HepG2 (cell line): Measurements from ENCODE around the gene MSTO1. TPM values are rescaled to one million over a fixed set of nuclear protein-coding genes. Genes with fewer than 3 reads are reported as not detected.

Source experiments
- FOXP1 ChIP-seq, 2 experiments: fragments of 450-650 bp in 1 of 2; IDR thresholded peaks; 2 replicates each; pipeline ENCODE4 v1.6.1; 2017 to 2018; ENCODE audit warnings: antibody characterized with exemption in 1 of 2
- GFI1 ChIP-seq: sonication (generic); formaldehyde crosslinking; IDR thresholded peaks from 2 replicates; pipeline ENCODE4 v1.5.0; 2020; ENCODE audit warnings: missing genetic modification reagents, mild to moderate bottlenecking, borderline replicate concordance
- JDP2 ChIP-seq: sonication (generic); formaldehyde crosslinking; IDR thresholded peaks from 2 replicates; pipeline ENCODE4 v1.8.1; 2022; ENCODE audit warnings: missing genetic modification reagents, borderline replicate concordance
- LCORL ChIP-seq, 2 experiments: fragments of 450-650 bp in 1 of 2; sonication (generic) in 1 of 2; formaldehyde crosslinking in 1 of 2; IDR thresholded peaks; 2 replicates each; pipeline versions ENCODE4 v1.5.0 to v1.6.1; 2017 to 2020; ENCODE audit warnings: antibody characterized with exemption in 1 of 2, missing genetic modification reagents in 1 of 2
- MAFF ChIP-seq: IDR thresholded peaks from 2 replicates; pipeline ENCODE4 v1.6.1; 2011; ENCODE audit warnings: low read depth, low read length, improper control_type of control experiment
- MYNN ChIP-seq: sonication (generic); formaldehyde crosslinking; IDR thresholded peaks from 2 replicates; pipeline ENCODE4 v1.4.0; 2020; ENCODE audit warnings: mild to moderate bottlenecking, low read depth, missing genetic modification reagents
- NCOA2 ChIP-seq: sonication (generic); formaldehyde crosslinking; IDR thresholded peaks from 2 replicates; pipeline ENCODE4 v1.8.0; 2022; ENCODE audit warnings: inconsistent platforms
- PAX8 ChIP-seq: sonication (generic); formaldehyde crosslinking; IDR thresholded peaks from 2 replicates; pipeline ENCODE4 v1.8.0; 2022; ENCODE audit warnings: mild to moderate bottlenecking, missing genetic modification reagents, borderline replicate concordance
- POLR2G ChIP-seq: fragments of 200-400 bp; formaldehyde crosslinking; IDR thresholded peaks from 2 replicates; pipeline ENCODE4 v1.6.1; 2018; ENCODE audit warnings: mild to moderate bottlenecking, low read depth, low read length, moderate library complexity
- RBM39 ChIP-seq: fragments of 200-400 bp; formaldehyde crosslinking; IDR thresholded peaks from one replicate; pipeline ENCODE4 v1.6.1; 2018; ENCODE audit warnings: antibody characterized with exemption, mild to moderate bottlenecking, low read depth, low read length; ENCODE audit not compliant: poor library complexity, severe bottlenecking
- SMAD9 ChIP-seq: sonication (generic); formaldehyde crosslinking; IDR thresholded peaks from 2 replicates; pipeline ENCODE4 v1.5.1; 2020; ENCODE audit warnings: mild to moderate bottlenecking, missing genetic modification reagents
- SPEN ChIP-seq: sonication (generic); formaldehyde crosslinking; IDR thresholded peaks from 2 replicates; pipeline ENCODE4 v1.5.1; 2020; ENCODE audit warnings: low read depth, mild to moderate bottlenecking, missing genetic modification reagents
- ZNF556 ChIP-seq: sonication (generic); formaldehyde crosslinking; IDR thresholded peaks from 2 replicates; pipeline ENCODE4 v1.4.0; 2020; ENCODE audit warnings: mild to moderate bottlenecking, missing genetic modification reagents, borderline replicate concordance
- ZNF564 ChIP-seq: sonication (generic); formaldehyde crosslinking; IDR thresholded peaks from 2 replicates; pipeline ENCODE4 v1.8.1; 2023; ENCODE audit warnings: mild to moderate bottlenecking, missing genetic modification reagents
- ZSCAN22 ChIP-seq: sonication (generic); formaldehyde crosslinking; IDR thresholded peaks from 2 replicates; pipeline ENCODE4 v1.4.0; 2020; ENCODE audit warnings: mild to moderate bottlenecking, missing genetic modification reagents
- polyA plus RNA-seq, 8 experiments: library from polyadenylated mRNA; depleted of rRNA in 3 of 8; stranded (reverse) in 7 of 8; unstranded in 1 of 8; fragments of >200 nt; fragmentation: Illumina TruSeq in 4 of 8; extraction: Trizol in 4 of 8; gene quantifications; 2 replicates each; pipeline versions ENCODE4 v1.2.1 to v1.2.3, GENCODE V29; 2011 to 2016; ENCODE audit warnings: low read depth in 4 of 8, missing spikeins in 1 of 8, mixed read lengths in 1 of 8; ENCODE audit not compliant: insufficient read depth in 1 of 8
- total RNA-seq, 5 experiments: library from RNA; depleted of rRNA; stranded (reverse); fragments of >200 nt; fragmentation: Illumina TruSeq; extraction: Trizol; gene quantifications; 2 replicates each; pipeline ENCODE4 v1.2.3, GENCODE V29; 2016; ENCODE audit warnings: low read depth in 1 of 5
- TF ChIP-seq, protein P1 (sequence below): IDR thresholded peaks from 2 replicates; pipeline ENCODE4 v1.6.1; 2018; ENCODE audit warnings: missing genetic modification reagents
- TF ChIP-seq, protein P2 (sequence below): sonication (generic); formaldehyde crosslinking; IDR thresholded peaks from 2 replicates; pipeline ENCODE4 v1.8.1; 2023; ENCODE audit warnings: mild to moderate bottlenecking, inconsistent platforms, moderate library complexity, missing genetic modification reagents, borderline replicate concordance
- TF ChIP-seq, protein P3 (sequence below): sonication (generic); formaldehyde crosslinking; IDR thresholded peaks from 2 replicates; pipeline ENCODE4 v1.4.0; 2020; ENCODE audit warnings: mild to moderate bottlenecking, low read depth, missing genetic modification reagents
- TF ChIP-seq, protein P4 (sequence below): IDR thresholded peaks from 2 replicates; pipeline ENCODE4 v1.6.1; 2016; ENCODE audit warnings: missing compliant biosample characterization, missing genetic modification reagents, borderline replicate concordance
- TF ChIP-seq, protein P5 (sequence below): sonication (generic); formaldehyde crosslinking; conservative IDR thresholded peaks from 2 replicates; pipeline ENCODE4 v1.4.0; 2020; ENCODE audit warnings: missing genetic modification reagents

MSTO1 gene
- total and polyA plus RNA-seq, 2 of the 13 experiments (the other 11 are each of a cell fraction or from before 2014, with no cell fraction given) = 19.1 to 25.3 TPM

DNA sequence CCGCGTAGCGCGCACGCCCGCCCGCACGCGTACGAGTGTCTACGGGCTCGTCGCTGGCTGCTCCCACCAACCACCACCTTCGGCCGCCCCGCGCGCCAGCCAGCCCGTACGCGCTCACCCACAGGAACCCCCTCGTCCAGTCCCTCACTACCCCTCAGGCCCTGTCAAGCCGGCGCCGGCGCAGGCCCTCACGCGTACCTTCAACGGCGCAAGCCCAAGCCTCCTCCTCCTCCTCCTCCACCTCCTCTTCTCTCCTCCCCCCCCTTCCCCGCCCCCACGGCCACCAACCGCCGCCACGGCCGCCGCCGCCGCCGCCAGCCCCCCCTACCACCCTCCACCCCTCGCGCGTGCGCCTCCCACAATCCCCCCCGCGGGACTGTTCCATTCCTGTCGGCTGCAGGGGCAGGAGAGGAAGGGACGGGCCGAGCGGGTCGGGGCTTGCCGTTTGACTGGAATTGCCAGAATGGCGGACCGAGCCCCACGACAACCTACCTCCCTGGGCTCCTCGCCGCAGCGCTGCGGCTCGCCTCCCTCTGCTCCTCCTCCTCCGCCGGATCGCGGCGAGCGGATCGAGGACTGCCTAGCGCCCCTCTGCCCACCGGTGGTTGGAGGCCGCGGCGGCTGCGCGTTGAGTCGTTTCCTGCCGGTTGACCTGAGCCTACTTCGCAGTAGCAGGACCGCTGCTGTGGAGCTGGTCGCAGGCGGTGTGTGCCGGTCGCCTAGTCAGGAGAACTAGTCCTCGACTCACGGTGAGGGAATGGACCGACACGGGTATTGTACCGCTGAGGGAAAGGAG, 47.2 kb upstream of the MSTO1 start, which contains the start of gene ASH1L (continued):
- TF ChIP-seq GFI1 (CRISPR knock-in tag) (0 out of 2 replicates have a peak, but pooled peaks have one; percentile 45), ZNF556 (CRISPR knock-in tag) (no peak), NCOA2 (CRISPR knock-in tag) (peak; percentile 47; the same call in 1 of the 2 replicates), SPEN (CRISPR knock-in tag) (peak; percentile 87), ZSCAN22 (CRISPR knock-in tag) (no peak), POLR2G (peak; percentile 97), MAFF (no peak), ZNF564 (CRISPR knock-in tag) (peak; percentile 42; the same call in 1 of the 2 replicates), PAX8 (CRISPR knock-in tag) (peak; percentile 63; the same call in 1 of the 2 replicates), MYNN (CRISPR knock-in tag) (peak; percentile 86), LCORL (IDR thresholded peaks at IDR 0.05) (no peak), LCORL (CRISPR knock-in tag; IDR thresholded peaks at IDR 0.05) (peak; percentile 68), FOXP1 (IDR thresholded peaks at IDR 0.05) (no peak), FOXP1 (CRISPR knock-in tag; IDR thresholded peaks at IDR 0.05) (no peak), JDP2 (no peak), SMAD9 (no peak), RBM39 (peak; percentile 87)
- TF ChIP-seq, protein P1, sequence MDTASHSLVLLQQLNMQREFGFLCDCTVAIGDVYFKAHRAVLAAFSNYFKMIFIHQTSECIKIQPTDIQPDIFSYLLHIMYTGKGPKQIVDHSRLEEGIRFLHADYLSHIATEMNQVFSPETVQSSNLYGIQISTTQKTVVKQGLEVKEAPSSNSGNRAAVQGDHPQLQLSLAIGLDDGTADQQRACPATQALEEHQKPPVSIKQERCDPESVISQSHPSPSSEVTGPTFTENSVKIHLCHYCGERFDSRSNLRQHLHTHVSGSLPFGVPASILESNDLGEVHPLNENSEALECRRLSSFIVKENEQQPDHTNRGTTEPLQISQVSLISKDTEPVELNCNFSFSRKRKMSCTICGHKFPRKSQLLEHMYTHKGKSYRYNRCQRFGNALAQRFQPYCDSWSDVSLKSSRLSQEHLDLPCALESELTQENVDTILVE = no peak; the same call in 1 of the 2 replicates
- TF ChIP-seq, protein P2, sequence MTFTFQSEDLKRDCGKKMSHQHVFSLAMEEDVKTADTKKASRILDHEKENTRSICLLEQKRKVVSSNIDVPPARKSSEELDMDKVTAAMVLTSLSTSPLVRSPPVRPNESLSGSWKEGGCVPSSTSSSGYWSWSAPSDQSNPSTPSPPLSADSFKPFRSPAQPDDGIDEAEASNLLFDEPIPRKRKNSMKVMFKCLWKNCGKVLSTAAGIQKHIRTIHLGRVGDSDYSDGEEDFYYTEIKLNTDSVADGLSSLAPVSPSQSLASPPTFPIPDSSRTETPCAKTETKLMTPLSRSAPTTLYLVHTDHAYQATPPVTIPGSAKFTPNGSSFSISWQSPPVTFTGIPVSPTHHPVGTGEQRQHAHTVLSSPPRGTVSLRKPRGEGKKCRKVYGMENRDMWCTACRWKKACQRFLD = 0 out of 2 replicates have a peak, but pooled peaks have one; percentile 53
- TF ChIP-seq, protein P3, sequence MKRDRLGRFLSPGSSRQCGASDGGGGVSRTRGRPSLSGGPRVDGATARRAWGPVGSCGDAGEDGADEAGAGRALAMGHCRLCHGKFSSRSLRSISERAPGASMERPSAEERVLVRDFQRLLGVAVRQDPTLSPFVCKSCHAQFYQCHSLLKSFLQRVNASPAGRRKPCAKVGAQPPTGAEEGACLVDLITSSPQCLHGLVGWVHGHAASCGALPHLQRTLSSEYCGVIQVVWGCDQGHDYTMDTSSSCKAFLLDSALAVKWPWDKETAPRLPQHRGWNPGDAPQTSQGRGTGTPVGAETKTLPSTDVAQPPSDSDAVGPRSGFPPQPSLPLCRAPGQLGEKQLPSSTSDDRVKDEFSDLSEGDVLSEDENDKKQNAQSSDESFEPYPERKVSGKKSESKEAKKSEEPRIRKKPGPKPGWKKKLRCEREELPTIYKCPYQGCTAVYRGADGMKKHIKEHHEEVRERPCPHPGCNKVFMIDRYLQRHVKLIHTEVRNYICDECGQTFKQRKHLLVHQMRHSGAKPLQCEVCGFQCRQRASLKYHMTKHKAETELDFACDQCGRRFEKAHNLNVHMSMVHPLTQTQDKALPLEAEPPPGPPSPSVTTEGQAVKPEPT (CRISPR knock-in tag) = 0 out of 2 replicates have a peak, but pooled peaks have one; percentile 13
- TF ChIP-seq, protein P4, sequence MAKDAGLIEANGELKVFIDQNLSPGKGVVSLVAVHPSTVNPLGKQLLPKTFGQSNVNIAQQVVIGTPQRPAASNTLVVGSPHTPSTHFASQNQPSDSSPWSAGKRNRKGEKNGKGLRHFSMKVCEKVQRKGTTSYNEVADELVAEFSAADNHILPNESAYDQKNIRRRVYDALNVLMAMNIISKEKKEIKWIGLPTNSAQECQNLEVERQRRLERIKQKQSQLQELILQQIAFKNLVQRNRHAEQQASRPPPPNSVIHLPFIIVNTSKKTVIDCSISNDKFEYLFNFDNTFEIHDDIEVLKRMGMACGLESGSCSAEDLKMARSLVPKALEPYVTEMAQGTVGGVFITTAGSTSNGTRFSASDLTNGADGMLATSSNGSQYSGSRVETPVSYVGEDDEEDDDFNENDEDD (CRISPR knock-in tag) = no peak; the same call in 1 of the 2 replicates
- TF ChIP-seq, protein P5, sequence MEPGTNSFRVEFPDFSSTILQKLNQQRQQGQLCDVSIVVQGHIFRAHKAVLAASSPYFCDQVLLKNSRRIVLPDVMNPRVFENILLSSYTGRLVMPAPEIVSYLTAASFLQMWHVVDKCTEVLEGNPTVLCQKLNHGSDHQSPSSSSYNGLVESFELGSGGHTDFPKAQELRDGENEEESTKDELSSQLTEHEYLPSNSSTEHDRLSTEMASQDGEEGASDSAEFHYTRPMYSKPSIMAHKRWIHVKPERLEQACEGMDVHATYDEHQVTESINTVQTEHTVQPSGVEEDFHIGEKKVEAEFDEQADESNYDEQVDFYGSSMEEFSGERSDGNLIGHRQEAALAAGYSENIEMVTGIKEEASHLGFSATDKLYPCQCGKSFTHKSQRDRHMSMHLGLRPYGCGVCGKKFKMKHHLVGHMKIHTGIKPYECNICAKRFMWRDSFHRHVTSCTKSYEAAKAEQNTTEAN (CRISPR knock-in tag) = 0 out of 2 replicates have a peak, but pooled peaks have one; percentile 48
